GM18520 (cell line): ENCODE results near the gene RNH1.
"Not testable (repeated sequence)": the region's sequence is repeated elsewhere in the genome, so short reads cannot be mapped to it uniquely, and the experiment has no call there.

Source experiments
- ATAC-seq: cut with Tn5 transposase; IDR thresholded peaks from one replicate; pipeline ENCODE4 v1.9.1; 2021; ENCODE audit not compliant: unreplicated experiment

Gene RNH1

DNA sequence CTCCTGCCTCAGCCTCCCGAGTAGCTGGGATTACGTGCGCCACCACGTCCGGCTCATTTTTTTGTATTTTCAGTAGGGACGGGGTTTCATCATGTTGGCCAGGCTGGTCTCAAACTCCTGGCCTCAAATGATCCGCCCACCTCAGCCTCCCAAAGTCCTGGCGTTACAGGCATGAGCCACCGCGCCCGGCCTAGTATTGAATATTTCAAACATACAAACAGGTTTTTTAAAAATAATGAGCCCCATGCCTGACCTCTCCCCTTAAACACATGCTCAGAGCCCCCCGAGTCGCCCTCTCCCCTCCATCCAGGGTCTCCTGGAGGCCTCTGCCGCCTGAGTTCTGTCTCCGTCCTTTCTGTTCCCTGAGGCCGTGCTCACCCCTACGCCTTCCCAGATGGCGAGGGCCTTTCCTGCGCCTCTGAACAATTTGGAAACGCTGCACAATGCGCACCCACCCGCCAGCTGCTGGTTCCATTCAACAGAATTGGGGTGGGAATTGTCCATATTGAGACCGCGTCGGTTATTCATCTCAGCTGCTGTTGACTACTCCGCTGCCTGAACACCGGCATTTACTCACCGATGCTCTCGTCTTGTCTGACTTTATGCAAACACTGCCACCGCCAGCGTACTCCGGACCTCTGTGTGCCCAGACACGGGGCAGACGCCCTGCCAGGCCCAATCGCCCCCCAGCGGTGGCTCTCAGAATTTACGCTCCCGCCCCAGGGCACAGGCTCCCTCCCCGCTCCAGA is 13.6 kb upstream of the RNH1 start:
- ATAC-seq = no peak

DNA sequence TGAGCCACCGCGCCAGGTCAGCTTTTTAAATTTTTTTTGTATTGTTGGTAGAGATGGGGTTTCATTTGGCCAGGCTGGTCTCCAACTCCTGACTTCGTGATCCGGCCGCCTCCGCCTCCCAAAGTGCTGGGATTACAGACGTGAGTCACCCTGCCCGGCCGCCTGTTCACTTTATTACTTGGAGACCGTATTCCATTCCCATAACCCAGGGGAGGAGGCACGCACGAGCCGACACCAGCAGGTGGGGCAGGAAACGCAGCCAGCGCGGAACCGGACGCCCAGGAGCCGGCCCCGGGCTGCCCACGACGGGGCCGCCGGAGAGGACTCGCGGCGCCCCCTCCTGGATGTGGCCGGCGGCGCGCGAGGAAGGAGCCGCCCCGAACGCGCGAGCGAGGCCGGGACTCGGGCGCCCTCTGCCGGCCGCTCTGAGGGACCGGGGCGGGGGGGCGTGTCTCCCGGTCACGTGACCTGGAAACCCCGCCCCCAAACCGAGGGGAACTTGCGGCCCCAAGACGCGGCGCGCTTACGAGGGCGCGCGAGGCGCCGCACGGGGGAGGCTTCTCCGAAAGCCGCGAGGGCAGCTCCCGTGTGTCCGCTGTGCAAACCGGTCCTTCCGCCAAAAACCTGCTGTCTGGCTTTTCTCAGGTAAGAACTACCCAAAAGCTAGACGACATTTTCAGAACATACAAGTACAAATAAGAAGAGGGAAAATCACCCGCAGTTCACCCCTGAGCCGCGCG is 11.6 kb upstream of the RNH1 start:
- peak; percentile 46 for ATAC-seq

DNA sequence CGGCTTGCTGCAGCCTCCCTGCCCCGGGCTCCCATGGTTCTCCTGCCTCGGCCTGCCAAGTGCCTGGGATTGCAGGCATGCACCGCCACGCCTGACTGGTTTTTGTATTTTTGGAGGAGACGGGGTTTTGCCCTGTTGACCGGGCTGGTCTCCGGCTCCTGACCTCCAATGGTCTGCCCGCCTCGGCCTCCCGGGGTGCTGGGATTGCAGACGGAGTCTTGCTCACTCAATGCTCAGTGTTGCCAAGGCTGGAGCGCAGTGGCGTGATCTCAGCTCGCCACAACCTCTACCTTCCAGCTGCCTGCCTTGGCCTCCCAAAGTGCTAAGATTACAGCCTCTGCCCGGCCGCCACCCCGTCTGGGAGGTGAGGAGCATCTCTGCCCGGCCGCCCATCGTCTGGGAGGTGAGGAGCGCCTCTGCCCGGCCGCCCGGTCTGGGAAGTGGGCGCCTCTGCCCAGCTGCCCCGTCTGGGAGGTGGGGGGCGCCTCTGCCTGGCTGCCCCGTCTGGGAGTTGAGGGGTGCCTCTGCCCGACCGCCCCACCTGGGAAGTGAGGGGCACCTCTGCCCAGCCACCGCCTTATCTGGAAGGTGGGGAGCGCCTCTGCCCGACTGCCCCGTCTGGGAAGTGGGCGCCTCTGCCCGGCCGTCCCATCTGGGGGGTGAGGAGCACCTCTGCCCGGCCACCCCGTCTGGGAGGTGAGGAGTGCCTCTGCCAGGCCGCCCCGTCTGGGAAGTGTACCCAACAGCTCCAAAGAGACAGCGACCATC is 10.1 kb upstream of the RNH1 start:
- not testable (repeated sequence) for ATAC-seq

DNA sequence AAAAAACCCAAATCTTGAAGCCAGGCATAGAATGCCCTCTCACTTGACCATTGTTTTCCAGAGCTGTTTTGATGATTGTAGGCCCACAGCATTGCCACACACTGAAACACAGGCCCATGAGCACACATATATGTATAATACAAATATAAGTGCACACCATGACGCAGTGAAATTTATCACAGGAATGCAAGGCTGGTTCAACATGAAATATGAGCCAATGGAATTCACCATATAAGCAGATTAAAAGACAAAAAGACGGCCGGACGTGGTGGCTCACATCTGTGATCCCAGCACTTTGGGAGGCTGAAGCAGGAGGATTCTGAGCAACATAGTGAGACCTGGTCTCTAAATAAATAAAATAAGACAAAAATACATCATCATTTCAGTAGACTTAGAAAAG is 9.4 kb upstream of the RNH1 start:
- ATAC-seq = no peak

DNA sequence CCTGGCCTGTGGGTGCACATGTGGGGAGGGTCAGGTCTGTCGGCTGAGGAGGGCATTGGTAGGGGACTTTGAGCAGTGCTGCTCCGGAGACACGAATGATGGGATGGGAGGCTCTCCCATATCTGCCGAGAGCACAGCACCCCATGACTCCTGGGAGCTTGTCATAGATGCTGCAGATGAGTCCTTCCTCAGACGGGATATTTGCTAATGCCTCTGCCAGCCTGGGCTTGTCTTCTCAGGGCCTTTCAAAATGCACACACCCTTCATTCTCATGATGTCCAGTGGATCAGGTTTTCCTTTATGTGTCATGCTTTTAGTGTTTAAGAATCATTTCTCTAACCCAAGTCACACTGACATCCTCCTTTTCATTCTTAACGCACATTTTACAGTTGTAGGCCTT is 8.1 kb upstream of the RNH1 start:
- ATAC-seq = no peak

DNA sequence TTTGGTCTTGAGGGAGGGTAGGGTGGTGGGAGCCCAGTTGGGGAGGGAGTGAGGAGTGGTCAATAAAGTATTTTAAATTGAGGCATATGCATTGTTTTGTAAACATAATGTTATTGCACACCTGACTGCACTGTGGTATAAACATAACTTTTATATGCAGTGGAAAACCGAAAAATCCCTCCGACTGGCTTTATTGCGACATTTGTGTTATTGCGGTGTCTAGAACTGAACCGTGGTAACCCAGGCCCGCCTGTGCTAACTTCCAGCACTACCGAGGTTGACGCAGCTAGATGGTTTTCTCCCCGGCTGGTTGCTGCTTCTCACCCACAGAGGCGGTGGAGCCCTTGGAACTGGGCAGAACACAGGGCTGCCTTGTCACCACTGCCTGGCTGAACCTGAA is 7.6 kb upstream of the RNH1 start:
- no peak for ATAC-seq

DNA sequence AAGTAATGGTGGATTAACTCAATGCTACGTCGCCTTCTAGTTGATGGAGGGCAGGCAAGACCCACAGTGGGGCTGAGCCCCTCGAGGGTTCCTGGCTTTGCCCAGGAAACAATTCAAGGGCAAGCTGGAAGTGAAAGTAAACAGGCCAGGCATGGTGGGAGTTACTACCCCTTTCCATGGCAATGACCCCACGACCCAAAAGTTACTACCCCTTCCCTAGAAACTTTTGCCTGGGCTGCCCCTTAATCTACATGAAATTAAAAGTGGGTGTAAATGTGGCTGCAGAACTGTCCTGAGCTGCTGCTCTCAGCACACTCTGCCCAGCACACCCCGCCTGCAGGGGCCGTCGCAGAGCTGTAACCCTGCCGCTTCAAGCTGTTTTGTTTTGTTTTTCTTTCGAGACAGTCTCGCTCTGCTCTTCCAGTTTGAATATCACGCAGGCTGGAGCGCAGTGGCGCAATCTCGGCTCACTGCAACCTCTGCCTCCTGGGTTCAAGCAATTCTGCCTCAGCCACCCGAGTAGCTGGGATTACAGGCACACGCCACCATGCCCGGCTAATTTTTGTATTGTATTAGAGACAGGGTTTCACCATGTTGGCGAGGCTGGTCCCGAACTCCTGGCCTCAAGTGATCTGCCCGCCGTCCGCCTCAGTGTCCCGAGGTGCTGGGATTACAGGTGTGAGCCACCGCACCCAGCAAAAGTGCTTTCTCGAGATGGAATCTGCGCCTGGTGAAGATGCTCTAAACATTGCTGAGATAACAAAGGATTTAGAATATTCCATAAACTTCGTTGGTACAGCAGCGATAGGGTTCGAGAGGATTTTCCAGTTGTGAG is 5.9 kb upstream of the RNH1 start:
- no peak for ATAC-seq

DNA sequence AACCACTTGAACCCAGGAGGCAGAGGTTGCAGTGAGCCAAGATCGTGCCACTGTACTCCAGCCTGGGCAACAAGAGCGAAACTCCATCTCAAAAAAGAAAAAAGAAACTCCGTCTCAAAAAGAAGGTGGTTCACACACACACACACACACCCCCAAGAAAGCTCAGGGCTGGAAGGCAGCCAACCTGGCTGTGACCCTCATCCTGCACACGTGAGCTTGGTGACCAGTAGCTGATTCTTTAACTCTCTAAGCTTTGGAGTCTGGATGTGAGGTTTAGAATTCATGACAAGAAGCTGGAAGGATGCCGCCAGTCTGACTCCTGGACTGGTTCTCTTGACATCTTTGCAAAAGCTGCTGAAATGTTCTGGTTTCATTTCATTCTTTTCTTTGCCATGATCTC is 1.9 kb upstream of the RNH1 start:
- ATAC-seq = no peak

DNA sequence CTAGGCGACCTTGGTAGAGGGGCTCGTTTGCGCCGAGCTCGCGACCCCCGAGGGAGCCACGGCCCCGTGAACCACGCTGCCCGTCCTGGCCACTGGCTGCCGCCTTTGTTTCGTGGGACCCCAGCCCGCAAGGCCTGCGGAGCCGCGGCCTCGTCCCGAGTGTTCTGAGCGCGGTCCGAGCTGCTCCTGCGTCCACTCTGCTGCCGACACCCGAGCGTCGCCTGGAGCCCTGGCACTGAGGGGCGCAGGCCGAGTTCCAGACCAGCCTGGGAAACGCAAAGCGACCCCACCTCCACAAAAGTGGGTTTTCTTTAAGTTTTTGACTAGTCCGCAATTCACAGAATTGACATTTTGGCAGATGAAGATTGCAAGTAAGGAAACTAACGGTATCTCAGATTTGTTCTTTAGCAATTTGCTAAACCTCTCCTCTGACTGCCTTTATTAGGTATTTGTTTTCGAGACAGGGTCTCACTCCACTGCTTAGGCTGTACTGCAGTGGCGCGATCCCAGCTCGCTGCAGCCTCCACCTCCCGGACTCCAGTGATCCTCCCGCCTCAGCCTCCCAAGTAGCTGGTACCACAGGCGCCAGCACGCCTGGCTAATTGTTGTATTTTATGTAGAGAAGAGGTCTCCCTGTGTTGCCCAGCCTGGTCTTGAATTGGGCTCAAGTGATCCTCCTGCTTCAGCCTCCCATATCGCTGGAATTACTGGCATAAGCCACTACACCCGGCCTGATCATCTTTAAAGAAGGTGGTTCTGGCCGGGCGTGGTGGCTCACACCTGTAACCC is 879 bp upstream of the RNH1 start:
- ATAC-seq = no peak

DNA sequence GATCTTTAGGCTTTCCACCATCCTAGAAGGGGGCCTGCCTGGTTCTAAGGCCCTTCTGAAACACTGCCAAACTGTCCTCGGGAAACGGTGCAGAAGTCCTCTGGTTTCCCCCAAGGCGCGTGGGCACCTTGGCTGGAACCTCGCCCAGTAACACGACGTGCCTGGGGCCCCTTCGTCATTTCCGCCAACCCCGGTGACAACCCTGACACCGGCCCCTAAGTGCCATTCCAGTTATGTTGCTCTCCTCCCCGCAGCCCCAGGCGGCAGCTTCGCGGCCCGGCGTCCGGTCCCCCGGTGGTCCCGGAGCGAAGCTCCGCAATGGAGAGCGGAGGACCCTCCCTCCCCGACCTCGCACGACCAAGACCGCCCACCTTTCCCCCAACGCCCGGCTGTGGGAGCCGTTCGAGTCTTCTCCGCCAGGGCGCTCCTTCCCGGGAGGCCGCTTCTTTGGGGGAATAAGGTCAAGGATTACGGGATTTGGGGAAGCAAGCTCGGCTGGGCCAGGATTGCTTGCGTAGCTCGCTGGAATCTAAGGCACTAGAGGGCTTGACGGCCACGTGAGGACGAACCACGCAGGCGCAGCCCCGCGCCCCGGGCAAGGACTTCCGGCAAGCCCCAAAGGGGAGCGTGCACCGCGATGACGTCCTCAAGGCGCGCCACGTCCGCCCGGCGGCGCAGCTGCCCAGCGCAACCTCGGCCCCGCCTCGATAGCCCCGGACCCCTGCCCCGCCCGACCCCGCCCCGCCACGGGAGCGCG is 626 bp downstream of the RNH1 start:
- ATAC-seq = peak; percentile 68

DNA sequence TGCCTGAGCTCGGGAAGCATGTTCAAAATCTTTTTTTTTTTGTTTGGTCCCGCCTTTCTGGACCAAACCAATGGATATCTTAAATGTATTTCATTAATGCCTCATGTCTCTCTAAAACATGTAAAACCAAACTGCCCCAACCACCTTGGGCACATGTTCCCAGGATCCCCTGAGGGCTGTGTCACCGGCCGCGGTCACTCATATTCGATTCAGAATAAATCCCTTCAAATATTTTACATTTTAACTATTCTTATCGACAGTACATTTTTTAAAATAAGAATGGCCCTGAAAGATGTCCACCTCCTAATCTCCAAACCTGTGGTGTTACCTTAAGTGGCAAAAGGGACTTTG is 2.1 kb downstream of the RNH1 start:
- no peak for ATAC-seq

DNA sequence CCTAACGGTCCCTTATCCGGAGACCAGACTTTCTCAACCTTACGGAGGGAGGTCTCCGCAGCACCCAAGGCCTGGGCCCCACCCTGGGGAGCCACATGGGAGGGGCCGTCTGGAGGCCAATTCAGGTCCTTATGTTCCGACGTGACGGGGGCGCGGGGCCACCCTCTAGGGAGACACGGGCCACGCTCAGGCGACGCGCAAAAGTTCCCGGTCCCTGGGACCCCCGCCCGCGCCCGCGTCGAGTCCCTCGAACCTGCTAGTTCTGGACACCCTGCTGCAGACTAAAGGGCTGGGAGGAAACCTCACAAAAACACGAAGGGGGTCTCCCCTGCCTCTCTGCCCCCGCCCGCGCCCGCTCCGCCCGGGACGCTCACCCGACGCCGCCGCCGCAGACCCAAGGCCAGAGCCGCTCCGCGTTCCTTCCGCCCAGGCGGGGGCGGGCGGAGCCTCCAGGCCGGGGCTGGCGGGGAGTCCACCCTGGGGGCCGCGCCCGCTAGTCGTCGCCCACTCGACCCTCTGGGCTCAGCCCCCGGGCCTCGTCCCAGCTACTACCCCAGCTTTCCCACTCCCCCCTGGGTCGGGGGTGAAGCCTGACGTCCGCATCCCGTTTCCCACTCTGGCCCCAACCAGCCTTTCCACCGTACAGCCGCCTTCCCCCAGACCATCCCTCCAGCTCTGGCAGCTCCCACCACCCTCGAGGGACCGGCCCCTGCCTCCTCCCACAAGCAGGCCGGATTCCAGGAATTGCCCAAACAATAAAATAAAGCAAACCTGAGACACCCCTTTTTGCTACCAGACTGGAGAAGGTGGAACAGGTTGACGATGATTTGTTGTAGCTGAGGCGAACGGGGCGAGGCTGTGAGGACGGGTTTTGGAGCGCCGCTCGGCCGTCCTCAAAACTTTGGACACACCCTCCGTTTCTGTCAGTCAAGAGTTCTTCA is 2.7 kb downstream of the RNH1 start:
- ATAC-seq = no peak

DNA sequence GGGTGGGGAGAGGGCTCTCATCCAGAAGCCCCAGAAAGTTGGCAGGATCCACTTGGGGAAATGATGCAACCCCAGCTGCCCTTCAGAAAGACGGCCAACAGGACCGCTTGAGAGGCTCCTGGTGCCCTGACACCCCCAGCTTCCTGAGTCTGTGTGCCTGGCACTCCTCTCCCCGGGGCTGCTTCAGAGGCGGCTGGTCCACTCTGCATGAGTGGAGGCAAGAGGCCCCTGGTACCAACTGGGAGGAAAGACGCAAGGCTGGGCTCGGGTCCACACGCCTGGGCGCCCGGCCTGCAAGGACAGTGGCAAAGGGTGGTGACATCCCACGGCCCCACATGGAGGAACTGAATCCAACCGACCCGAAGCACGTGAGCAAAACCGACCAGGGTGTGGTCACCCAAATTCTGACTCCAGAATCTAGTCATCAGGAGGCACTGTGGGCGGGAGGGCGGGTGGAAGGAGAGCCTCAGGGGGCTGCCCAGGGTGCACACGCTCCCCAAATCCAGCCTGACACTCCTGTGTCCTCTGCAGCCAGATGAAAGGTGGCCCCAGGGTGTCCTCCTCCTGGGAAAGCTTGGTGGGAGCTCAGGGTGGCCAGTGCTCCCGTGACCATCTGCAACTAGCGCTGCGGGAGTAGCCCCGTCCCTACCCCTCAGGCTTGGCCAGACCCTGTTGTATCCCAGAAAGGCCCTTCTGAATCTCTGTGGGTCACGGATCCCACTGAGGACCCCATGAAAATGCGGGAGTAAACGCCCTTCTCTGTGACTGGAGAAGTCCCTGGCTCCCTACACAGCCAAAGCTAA is 3.7 kb downstream of the RNH1 start:
- ATAC-seq = no peak

DNA sequence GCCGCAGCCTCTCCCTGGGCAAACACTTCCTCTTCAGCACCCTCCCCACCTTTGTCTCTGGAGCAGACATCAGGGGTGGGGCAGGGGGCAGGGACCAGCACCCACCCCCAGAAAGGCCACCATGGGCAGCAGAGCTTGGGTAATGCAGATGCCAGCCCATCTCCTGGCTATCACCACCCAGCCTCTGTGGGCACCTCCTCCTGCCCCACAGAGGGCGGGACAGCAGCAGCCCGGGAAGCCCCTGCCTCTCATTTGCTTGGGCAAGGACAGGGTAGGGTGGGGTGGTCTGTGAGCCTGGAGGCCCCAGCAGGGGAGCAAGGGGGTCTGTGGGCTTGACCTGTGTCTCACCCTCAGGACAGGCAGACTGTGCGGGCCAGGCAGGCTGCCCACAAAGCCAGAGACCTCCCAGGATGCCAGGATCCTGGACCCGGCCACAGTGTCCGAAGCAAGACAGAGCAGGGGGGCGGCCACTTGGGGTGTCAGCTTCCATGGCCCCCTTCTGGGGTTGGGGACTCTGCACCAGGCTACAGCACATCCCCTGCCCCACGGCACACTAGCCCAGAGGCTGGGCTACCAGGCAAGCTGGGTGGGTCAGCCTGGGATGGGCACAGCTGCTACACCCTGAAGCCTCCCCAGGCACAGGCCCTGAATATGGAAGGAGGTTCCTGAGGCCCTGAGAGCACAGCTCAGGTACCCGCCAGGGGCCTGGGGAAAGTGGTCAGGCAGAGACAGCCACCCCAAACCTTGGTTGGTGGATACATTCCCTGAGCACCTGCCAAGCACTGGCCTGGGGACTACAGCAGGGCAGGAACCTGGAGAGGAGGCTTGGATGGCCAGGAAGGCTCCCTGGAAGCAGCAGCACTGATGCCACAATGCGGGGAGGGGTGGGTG is 4.5 kb downstream of the RNH1 start:
- ATAC-seq = no peak

DNA sequence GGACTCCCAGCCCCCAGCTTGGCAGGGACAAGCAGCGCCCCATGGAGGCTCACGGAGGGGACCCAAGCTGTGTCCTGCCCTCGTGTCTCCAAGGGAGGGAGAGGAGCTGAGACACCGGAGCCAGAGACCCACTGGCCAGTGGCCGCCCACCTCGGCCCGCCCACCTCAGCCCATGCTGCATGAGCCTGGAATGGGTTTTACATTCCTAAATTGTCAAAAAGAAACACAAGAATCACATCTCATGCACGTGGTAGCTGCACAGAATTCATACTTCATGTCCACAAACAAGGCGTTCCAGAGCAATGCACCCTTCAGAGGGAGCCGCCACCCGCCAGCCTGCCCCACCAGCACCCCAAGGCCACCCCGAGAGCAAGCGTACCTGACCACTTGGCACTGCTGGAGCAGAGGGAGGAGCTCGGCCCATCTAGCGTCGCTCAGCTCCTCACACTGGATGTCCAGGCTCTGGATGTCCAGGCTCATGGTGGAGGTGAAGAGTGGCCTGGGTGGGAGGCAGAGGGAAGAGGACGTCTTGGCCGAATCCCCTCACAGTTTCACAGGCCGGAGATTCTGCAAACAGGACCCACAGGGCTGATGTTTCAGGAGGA is 5.3 kb downstream of the RNH1 start:
- no peak for ATAC-seq

DNA sequence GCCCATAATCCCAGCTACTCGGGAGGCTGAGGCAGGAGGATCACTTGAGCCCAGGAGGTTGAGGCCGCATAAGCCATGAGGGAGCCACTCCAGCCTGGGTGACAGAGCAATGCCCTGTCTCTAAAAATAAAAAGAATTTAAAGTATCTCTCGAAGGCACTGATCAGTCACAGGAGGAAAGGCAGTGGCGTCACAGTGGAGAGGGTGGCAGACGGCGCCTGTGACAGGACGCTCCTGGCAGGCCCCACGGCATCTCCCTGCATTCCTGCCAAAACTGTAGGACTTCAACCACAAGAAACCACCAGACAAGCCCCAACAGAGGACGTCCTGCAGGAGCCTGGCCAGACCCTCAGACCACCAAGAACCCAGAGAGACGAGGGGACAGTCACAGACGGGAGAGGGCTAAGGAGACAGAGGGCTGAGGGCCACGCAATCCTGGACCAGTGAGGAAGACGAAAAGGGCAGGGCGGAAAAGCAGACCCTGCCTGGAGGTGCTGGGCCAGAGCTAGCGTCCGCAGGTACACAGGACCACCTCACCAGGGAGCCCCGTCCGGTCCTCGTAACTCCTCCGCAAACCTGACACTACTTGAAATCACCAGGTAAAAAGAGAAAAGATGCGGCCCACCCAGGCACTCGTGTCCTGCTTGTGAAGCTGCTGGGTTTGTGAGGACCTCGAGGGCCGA is 5.9 kb downstream of the RNH1 start:
- no peak for ATAC-seq
